ENCODE measurements around the gene GAB2.

GRCh38 chr11:78406568-78407196 lies 10.9 kb downstream of the GAB2 start:
- TF ChIP-seq POLR2A (IDR thresholded peaks at IDR 0.05) (no peak), CTCF (IDR thresholded peaks at IDR 0.05) (no peak)
